OCI-M1 (cell line): Measurements from ENCODE around the gene TSHZ2.
"Not testable (repeated sequence)": the region's sequence is repeated elsewhere in the genome, so short reads cannot be mapped to it uniquely, and the experiment has no call there.

Experiments
- DNase-seq: peaks from one replicate; lab custom pipeline; 2025; lab: John Stamatoyannopoulos, UW

Gene TSHZ2

GRCh38 chr20:53413845-53414244 lies 441.7 kb downstream of the TSHZ2 start:
- DNase-seq, result not testable (repeated sequence)

GRCh38 chr20:53419693-53420460 lies 447.7 kb downstream of the TSHZ2 start:
- DNase-seq, result no peak

- DNase-seq, result no peak
Observed at GRCh38 chr20:53421343-53421742, 449.2 kb downstream of the TSHZ2 start.

- DNase-seq, result no peak
Observed at GRCh38 chr20:53422039-53422438, 449.9 kb downstream of the TSHZ2 start.

- no peak for DNase-seq
Observed at GRCh38 chr20:53423587-53424146, 451.5 kb downstream of the TSHZ2 start.

GRCh38 chr20:53425481-53425880 lies 453.3 kb downstream of the TSHZ2 start:
- DNase-seq, result no peak

GRCh38 chr20:53425941-53426340 lies 453.8 kb downstream of the TSHZ2 start:
- no peak for DNase-seq

GRCh38 chr20:53426766-53427312 lies 454.7 kb downstream of the TSHZ2 start:
- DNase-seq, result no peak

GRCh38 chr20:53427951-53428350 lies 455.8 kb downstream of the TSHZ2 start:
- DNase-seq, result peak; percentile 7

GRCh38 chr20:53428588-53428987 lies 456.4 kb downstream of the TSHZ2 start:
- DNase-seq, result no peak

- DNase-seq, result no peak
Observed at GRCh38 chr20:53428996-53429395, 456.8 kb downstream of the TSHZ2 start.

- no peak for DNase-seq
Observed at GRCh38 chr20:53434662-53435061, 462.5 kb downstream of the TSHZ2 start.

- not testable (repeated sequence) for DNase-seq
Observed at GRCh38 chr20:53436927-53437326, 464.8 kb downstream of the TSHZ2 start.

- no peak for DNase-seq
Observed at GRCh38 chr20:53438368-53438767, 466.2 kb downstream of the TSHZ2 start.

GRCh38 chr20:53439046-53439445 lies 466.9 kb downstream of the TSHZ2 start:
- DNase-seq, result no peak

GRCh38 chr20:53439616-53440015 lies 467.5 kb downstream of the TSHZ2 start:
- no peak for DNase-seq

- DNase-seq, result no peak
Observed at GRCh38 chr20:53444401-53445149, 472.4 kb downstream of the TSHZ2 start.

GRCh38 chr20:53445321-53445731 lies 473.2 kb downstream of the TSHZ2 start:
- DNase-seq, result no peak

GRCh38 chr20:53445932-53446331 lies 473.8 kb downstream of the TSHZ2 start:
- no peak for DNase-seq

GRCh38 chr20:53447316-53447715 lies 475.2 kb downstream of the TSHZ2 start:
- DNase-seq, result no peak

- no peak for DNase-seq
Observed at GRCh38 chr20:53448426-53448825, 476.3 kb downstream of the TSHZ2 start.

GRCh38 chr20:53448875-53449274 lies 476.7 kb downstream of the TSHZ2 start:
- no peak for DNase-seq

GRCh38 chr20:53453076-53453475 lies 480.9 kb downstream of the TSHZ2 start:
- DNase-seq, result no peak
